OCI-LY1 (cell line): Measurements from ENCODE around the gene SCAF8.

ENCODE experiments used
- CTCF ChIP-seq: fragments of 200-600 bp; sonication (generic), shearing (Covaris generic); IDR thresholded peaks from 2 replicates; pipeline ENCODE4 v1.5.1; 2017; ENCODE audit warnings: mild to moderate bottlenecking, antibody characterized with exemption, low read length, moderate library complexity, mixed read lengths
- EZH2 ChIP-seq: fragments of 200-600 bp; sonication (generic), shearing (Covaris generic); IDR thresholded peaks from 2 replicates; pipeline ENCODE4 v1.8.0; 2017; ENCODE audit warnings: borderline replicate concordance, mixed run types, mild to moderate bottlenecking, antibody characterized with exemption, low read length, moderate library complexity, mixed read lengths

- TF ChIP-seq CTCF (no peak), EZH2 (no peak)
Observed at GRCh38 chr6:154797857-154798256, 64.6 kb downstream of the SCAF8 start.
